ENCODE measurements around the gene ATG101. TPM values are rescaled to one million over a fixed set of nuclear protein-coding genes. Genes with fewer than 3 reads are reported as not detected.

Gene ATG101, protein sequence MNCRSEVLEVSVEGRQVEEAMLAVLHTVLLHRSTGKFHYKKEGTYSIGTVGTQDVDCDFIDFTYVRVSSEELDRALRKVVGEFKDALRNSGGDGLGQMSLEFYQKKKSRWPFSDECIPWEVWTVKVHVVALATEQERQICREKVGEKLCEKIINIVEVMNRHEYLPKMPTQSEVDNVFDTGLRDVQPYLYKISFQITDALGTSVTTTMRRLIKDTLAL
- 42.6 and 44.2 TPM in 2 replicates for polyA plus RNA-seq (2013)

DNA sequence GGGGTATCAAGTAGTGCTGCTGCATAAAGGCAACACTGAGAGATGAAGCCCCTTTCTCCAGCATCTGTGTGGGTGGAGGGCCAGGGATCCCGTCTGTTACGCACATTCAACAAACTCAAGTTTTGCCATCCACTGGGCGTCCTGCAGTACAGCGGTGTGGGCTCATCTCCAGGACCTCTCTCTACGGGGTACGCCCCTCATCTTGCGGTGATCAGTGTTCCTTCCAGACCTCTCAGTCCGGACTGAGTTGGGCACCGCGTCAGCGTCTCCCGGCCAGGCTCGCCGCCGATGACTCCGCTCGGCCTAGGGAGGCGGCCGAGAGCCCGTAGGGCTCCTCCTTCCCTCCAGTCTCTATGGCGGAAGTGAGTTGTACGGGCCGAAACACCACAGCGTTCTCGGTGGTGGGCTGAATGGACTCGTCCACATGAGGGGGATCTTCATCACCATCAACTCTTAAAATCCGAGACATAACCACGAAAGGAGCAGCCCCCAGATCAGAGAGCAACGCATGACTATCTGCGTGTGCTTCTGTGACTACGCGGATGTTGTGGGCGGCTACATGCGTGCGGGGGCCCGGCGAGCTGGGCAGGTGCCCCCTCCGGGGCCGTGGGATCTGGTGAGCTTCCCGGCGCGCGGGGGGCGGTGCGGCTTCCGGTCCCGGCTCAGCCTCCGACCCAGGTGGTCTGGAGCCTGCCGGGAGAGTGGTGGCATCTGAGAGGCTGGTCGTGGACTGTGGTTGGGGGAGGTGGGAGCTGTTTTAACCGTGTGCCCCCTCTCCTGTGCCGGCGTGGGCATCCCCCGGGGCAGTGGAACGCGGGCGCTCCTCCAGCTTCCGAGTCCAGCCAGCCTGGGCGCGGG, at the start of gene ATG101:
ATG101 (plus strand) TSS at position 652 of the 858 bp plus-strand sequence. CDS start 3,673 bp downstream, outside the sequence.
- Histone ChIP-seq H3K4me1 (ENCODE audit: control insufficient read depth in 1 of 2, insufficient read depth in 2 of 2, low read length in 2 of 2) (peaks cover 2 to 14% of the 10 kb centered on the region in 2 experiments), H2BK12ac (ENCODE audit: low read length) (peak within 1 kb of the TSS; percentile 79), H4K12ac (ENCODE audit: low read depth, low read length) (peak within 1 kb of the TSS; percentile 83), H2BK120ac (ENCODE audit: insufficient read depth, low read length, poor library complexity) (peak within 1 kb of the TSS; percentile 99), H3K79me2 (ENCODE audit: control insufficient read depth, insufficient read depth, low read length, poor library complexity) (peaks cover 11% of the 10 kb centered on the region), H2AFZ (ENCODE audit: insufficient read depth, low read length, poor library complexity) (peak within 1 kb of the TSS; percentile 92), H2AK5ac (ENCODE audit: low read length) (peak within 1 kb of the TSS; percentile 80), H3K36me3 (ENCODE audit: control insufficient read depth in 1 of 2, insufficient read depth in 2 of 2, low read length in 2 of 2) (peaks cover 14 to 18% of the 10 kb centered on the region in 2 experiments), H3K23ac (ENCODE audit: low read length) (no peak within 1 kb of the TSS), H2BK5ac (ENCODE audit: low read depth, low read length, poor library complexity) (peak within 1 kb of the TSS; percentile 99), H3K18ac (ENCODE audit: low read length) (peak within 1 kb of the TSS; percentile 90), H3K14ac (ENCODE audit: low read length) (peak within 1 kb of the TSS; percentile 89), H3K27me3 (ENCODE audit: insufficient read depth, low read length) (no peaks in the 10 kb centered on the region), H3K4me3 (ENCODE audit: low read depth, low read length) (peak within 1 kb of the TSS; percentile 99), H3K9me3 (ENCODE audit: insufficient read depth, low read depth, low read length) (no peaks in the 10 kb centered on the region), H3K9ac (ENCODE audit: low read length) (peak within 1 kb of the TSS; percentile 97), H3K27ac (ENCODE audit: low read depth, low read length) (peak within 1 kb of the TSS; percentile 60), H3K4me2 (ENCODE audit: low read length) (peak within 1 kb of the TSS; percentile 66), H4K8ac (ENCODE audit: low read depth, low read length) (peak within 1 kb of the TSS; percentile 96), H3K4ac (ENCODE audit: low read depth, low read length) (peak within 1 kb of the TSS; percentile 88), H3K79me1 (ENCODE audit: low read length) (peaks cover 6% of the 10 kb centered on the region), H4K91ac (ENCODE audit: low read depth, low read length) (peak within 1 kb of the TSS; percentile 98)
- DNase-seq, result peak; percentile 92 to 97
- no CpG with 5 or more reads among the region's 60 CpGs for WGBS (ENCODE audit: extremely low coverage, insufficient coverage, insufficient read length)

DNA sequence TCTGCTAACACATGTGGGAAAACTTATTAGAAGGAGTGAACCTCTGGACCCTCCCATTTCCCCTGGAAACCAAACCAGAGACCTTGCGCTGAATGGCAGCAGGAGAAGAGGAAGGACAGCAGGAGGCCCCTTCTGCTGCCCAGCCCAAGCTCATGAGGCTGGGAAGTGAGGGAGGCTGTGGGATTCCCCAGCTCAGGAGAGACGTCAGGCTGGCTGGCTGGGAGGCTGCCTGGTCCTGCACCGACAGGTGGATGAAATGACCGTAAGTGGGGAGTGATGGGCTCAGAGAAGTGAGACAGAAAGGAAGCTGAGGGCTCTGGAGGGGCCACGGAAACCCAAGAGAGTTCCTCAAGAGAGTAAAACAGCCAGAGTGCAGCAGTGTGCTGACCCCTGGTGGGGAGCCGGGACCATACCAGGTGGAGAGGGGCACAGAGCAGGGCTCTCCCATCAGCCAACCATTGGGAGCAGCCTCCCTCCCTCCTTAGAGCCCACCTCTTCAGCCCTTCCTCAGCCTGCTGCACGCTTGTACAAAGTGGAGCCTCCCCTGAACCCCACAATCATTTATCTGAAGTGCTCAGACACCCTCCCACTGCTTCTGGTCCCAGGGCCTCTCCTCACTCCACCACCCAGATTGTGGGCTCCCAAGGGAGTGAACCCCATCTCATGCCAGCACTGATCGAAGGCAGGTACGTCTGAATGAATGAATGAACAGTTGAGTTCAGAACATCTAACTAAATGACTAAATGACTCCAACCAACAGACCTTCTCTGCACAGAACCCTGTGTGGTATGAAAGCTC, 49.0 kb upstream of the ATG101 start:
- Histone ChIP-seq H3K4ac (ENCODE audit: low read depth, low read length) (no peak overlapping the region), H3K79me2 (ENCODE audit: control insufficient read depth, insufficient read depth, low read length, poor library complexity) (no peaks in the 10 kb centered on the region), H3K27me3 (ENCODE audit: insufficient read depth, low read length) (peaks cover 5% of the 10 kb centered on the region), H3K4me3 (ENCODE audit: low read depth, low read length) (no peak overlapping the region), H3K4me2 (ENCODE audit: low read length) (no peak overlapping the region), H2BK12ac (ENCODE audit: low read length) (no peak overlapping the region), H3K4me1 (ENCODE audit: control insufficient read depth in 1 of 2, insufficient read depth in 2 of 2, low read length in 2 of 2) (peaks cover 4 to 14% of the 10 kb centered on the region in 2 experiments), H3K23ac (ENCODE audit: low read length) (no peak overlapping the region), H2BK5ac (ENCODE audit: low read depth, low read length, poor library complexity) (no peak overlapping the region), H3K9me3 (ENCODE audit: insufficient read depth, low read depth, low read length) (no peaks in the 10 kb centered on the region), H2BK120ac (ENCODE audit: insufficient read depth, low read length, poor library complexity) (no peak overlapping the region), H4K12ac (ENCODE audit: low read depth, low read length) (no peak overlapping the region), H3K9ac (ENCODE audit: low read length) (no peak overlapping the region), H4K91ac (ENCODE audit: low read depth, low read length) (no peak overlapping the region), H4K8ac (ENCODE audit: low read depth, low read length) (no peak overlapping the region), H2AFZ (ENCODE audit: insufficient read depth, low read length, poor library complexity) (no peak overlapping the region), H3K79me1 (ENCODE audit: low read length) (no peaks in the 10 kb centered on the region), H3K36me3 (ENCODE audit: control insufficient read depth in 1 of 2, insufficient read depth in 2 of 2, low read length in 2 of 2) (no peaks in the 10 kb centered on the region), H3K18ac (ENCODE audit: low read length) (no peak overlapping the region), H3K27ac (ENCODE audit: low read depth, low read length) (no peak overlapping the region), H3K14ac (ENCODE audit: low read length) (no peak overlapping the region), H2AK5ac (ENCODE audit: low read length) (no peak overlapping the region)
- DNase-seq, result peak in 1 of 2 donors; percentile 41
- WGBS (ENCODE audit: extremely low coverage, insufficient coverage, insufficient read length), result no CpG with 5 or more reads among the region's 9 CpGs

DNA sequence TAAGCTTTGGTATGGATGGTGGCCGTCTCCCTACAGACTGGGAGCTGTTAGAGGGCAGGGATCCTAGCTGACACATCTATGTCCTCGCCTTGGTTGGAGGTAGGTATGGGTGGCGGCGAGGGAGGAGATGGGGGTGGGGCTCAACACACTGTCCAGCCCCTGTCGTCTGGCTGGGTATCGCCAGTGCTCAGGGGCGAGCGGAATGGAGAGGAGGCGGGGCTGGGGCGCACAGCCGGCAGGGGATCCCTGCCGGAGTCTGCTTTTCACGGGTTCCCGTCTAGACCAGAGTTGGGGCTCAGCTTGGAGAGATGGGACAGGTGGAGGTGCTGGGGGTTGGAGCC, 47.0 kb upstream of the ATG101 start:
- H3K18ac ChIP-seq (ENCODE audit: low read length), result no peak overlapping the region
- no peak overlapping the region for H2AK5ac ChIP-seq (ENCODE audit: low read length)
- H3K4me1 ChIP-seq (ENCODE audit: control insufficient read depth in 1 of 2, insufficient read depth in 2 of 2, low read length in 2 of 2), result peaks cover 7 to 16% of the 10 kb centered on the region in 2 experiments
- H3K79me1 ChIP-seq (ENCODE audit: low read length), result no peaks in the 10 kb centered on the region
- H3K27ac ChIP-seq (ENCODE audit: low read depth, low read length), result no peak overlapping the region
- no CpG with 5 or more reads among the region's 14 CpGs for WGBS (ENCODE audit: extremely low coverage, insufficient coverage, insufficient read length)
- H2BK12ac ChIP-seq (ENCODE audit: low read length), result no peak overlapping the region
- H3K23ac ChIP-seq (ENCODE audit: low read length), result no peak overlapping the region
- H4K8ac ChIP-seq (ENCODE audit: low read depth, low read length), result no peak overlapping the region
- no peaks in the 10 kb centered on the region for H3K36me3 ChIP-seq (ENCODE audit: control insufficient read depth in 1 of 2, insufficient read depth in 2 of 2, low read length in 2 of 2)
- no peak overlapping the region for H3K4ac ChIP-seq (ENCODE audit: low read depth, low read length)
- no peak overlapping the region for H2BK120ac ChIP-seq (ENCODE audit: insufficient read depth, low read length, poor library complexity)
- H3K27me3 ChIP-seq (ENCODE audit: insufficient read depth, low read length), result peaks cover 5% of the 10 kb centered on the region
- no peak overlapping the region for H3K9ac ChIP-seq (ENCODE audit: low read length)
- H4K91ac ChIP-seq (ENCODE audit: low read depth, low read length), result no peak overlapping the region
- no peaks in the 10 kb centered on the region for H3K9me3 ChIP-seq (ENCODE audit: insufficient read depth, low read depth, low read length)
- peak overlapping the region; percentile 37 for H2AFZ ChIP-seq (ENCODE audit: insufficient read depth, low read length, poor library complexity)
- H4K12ac ChIP-seq (ENCODE audit: low read depth, low read length), result no peak overlapping the region
- H3K14ac ChIP-seq (ENCODE audit: low read length), result no peak overlapping the region
- DNase-seq, result peak in 1 of 2 donors; percentile 40
- peak overlapping the region; percentile 84 for H3K4me2 ChIP-seq (ENCODE audit: low read length)
- H3K4me3 ChIP-seq (ENCODE audit: low read depth, low read length), result peak overlapping the region; percentile 60
- no peak overlapping the region for H2BK5ac ChIP-seq (ENCODE audit: low read depth, low read length, poor library complexity)
- no peaks in the 10 kb centered on the region for H3K79me2 ChIP-seq (ENCODE audit: control insufficient read depth, insufficient read depth, low read length, poor library complexity)

Data from trophoblast cell (in vitro differentiated cells and primary cell).